Skeletal muscle tissue (tissue), 4 donors: ENCODE results near the gene CCNC. TPM values are rescaled to one million over a fixed set of nuclear protein-coding genes. Genes with fewer than 3 reads are reported as not detected.

Experiments used
- H3K27ac ChIP-seq: one replicate; pipeline ENCODE4 v1.7.0; 2013; ENCODE audit warnings: mild to moderate bottlenecking, low read depth, low read length, inconsistent platforms
- H3K27me3 ChIP-seq, 3 donors: one replicate each; pipeline ENCODE4 v1.7.0; 2013; ENCODE audit warnings: low read length in 3 of 3; ENCODE audit not compliant: control insufficient read depth in 3 of 3, insufficient read depth in 3 of 3
- H3K36me3 ChIP-seq, 3 donors: one replicate each; pipeline ENCODE4 v1.7.0; 2013; ENCODE audit warnings: low read length in 3 of 3; ENCODE audit not compliant: control insufficient read depth in 3 of 3, insufficient read depth in 3 of 3
- H3K4me1 ChIP-seq, 3 donors: one replicate each; pipeline ENCODE4 v1.7.0; 2013; ENCODE audit warnings: low read length in 3 of 3, mild to moderate bottlenecking in 3 of 3; ENCODE audit not compliant: control insufficient read depth in 3 of 3, insufficient read depth in 3 of 3
- H3K4me3 ChIP-seq, 3 donors: one replicate each; pipeline ENCODE4 v1.7.0; 2013; ENCODE audit warnings: low read length in 3 of 3
- H3K9ac ChIP-seq, 3 donors: one replicate each; pipeline ENCODE4 v1.7.0; 2013; ENCODE audit warnings: low read length in 3 of 3, mild to moderate bottlenecking in 3 of 3, moderate library complexity in 2 of 3, low read depth in 1 of 3
- H3K9me3 ChIP-seq, 3 donors: one replicate each; pipeline ENCODE4 v1.7.0; 2013; ENCODE audit warnings: low read length in 3 of 3; ENCODE audit not compliant: control insufficient read depth in 3 of 3
- total RNA-seq: library from RNA; depleted of rRNA; stranded (reverse); fragments of >200 nt; gene quantifications from one replicate; pipeline ENCODE4 v1.2.3, GENCODE V29; 2014
- donor health status: Osteomylitis.

The CCNC gene
- total RNA-seq, 1 donor from 2014 or later, result 38.1 TPM

DNA sequence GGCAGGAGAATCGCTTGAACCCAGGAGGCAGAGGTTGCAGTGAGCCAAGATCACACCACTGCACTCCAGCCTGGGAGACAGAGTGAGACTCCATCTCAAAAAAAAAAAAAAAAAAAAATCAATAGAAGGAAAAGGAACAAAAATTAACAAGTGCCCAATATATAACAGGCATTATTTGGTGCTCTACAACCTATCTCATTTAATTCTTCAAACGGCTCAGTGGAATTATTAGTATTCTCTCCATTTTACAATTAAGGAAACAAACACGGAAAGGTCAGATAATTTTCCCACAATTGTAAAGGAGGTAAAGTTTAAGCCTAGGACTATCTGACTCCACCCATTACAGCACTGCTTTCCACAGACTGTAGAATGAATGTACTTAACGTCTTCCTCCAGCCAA lies 19.8 kb downstream of the CCNC start:
- Histone ChIP-seq H3K9me3 (no peaks in the 10 kb centered on the region), H3K9ac (no peak overlapping the region), H3K4me1 (no peaks in the 10 kb centered on the region), H3K27ac (no peak overlapping the region), H3K4me3 (no peak overlapping the region), H3K27me3 (no peaks in the 10 kb centered on the region), H3K36me3 (peaks cover 10 to 41% (median 24%) of the 10 kb centered on the region in 3 donors)

DNA sequence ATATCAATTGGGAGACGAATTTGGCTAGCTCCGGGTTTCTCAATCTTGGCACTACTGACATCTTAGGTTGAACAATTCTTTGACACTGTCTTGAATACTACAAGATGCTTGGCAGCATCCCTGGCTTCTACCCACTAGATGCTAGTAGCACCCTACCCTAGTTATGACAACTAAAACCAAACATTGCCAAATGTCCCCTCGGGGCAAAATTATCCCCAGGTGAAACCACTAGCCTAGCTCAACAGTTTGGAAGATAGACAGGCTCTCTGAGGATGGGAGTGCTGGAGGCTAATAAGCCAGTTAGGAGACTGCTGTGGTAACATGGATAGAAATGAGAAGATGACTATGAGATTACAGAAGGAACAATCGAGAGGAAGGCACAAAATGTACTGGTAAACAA lies 20.9 kb downstream of the CCNC start:
- Histone ChIP-seq H3K36me3 (peaks cover 10 to 40% (median 24%) of the 10 kb centered on the region in 3 donors), H3K9me3 (no peaks in the 10 kb centered on the region)

GRCh38 chr6:99545442-99545841 lies 23.0 kb downstream of the CCNC start:
- no peak overlapping the region for H3K4me3 ChIP-seq
- H3K9ac ChIP-seq, result no peak overlapping the region
- no peak overlapping the region for H3K27ac ChIP-seq
- H3K4me1 ChIP-seq, result no peaks in the 10 kb centered on the region
- H3K9me3 ChIP-seq, result no peaks in the 10 kb centered on the region
- H3K36me3 ChIP-seq, result peaks cover 8 to 41% (median 27%) of the 10 kb centered on the region in 3 donors
- no peaks in the 10 kb centered on the region for H3K27me3 ChIP-seq

More for the DNA sequence above, 20.9 kb downstream of the CCNC start:
- no peaks in the 10 kb centered on the region for H3K27me3 ChIP-seq
- no peak overlapping the region for H3K4me3 ChIP-seq
- H3K4me1 ChIP-seq, result no peaks in the 10 kb centered on the region
- no peak overlapping the region for H3K9ac ChIP-seq
- no peak overlapping the region for H3K27ac ChIP-seq

DNA sequence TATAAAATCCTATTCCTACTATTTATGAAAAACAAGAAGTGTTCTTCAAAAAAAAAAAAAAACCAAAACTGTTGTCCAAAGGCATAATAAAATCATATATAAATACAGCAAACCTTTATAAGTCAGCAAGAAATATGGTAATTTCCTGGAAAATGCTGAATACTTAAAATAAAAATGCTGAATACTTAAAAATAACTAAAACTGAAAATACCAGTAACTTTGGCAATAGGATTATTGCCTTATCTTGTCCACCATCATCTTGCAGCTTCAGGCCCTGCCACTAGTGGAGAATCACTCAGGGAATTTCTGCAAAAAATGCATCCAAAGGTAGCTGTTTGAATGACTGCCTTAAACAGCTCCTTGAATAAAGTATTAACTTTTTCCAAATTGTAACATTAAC lies 24.5 kb downstream of the CCNC start:
- H3K9me3 ChIP-seq, result no peaks in the 10 kb centered on the region
- H3K36me3 ChIP-seq, result peaks cover 5 to 34% (median 27%) of the 10 kb centered on the region in 3 donors
- no peak overlapping the region for H3K27ac ChIP-seq
- H3K4me1 ChIP-seq, result no peaks in the 10 kb centered on the region
- no peaks in the 10 kb centered on the region for H3K27me3 ChIP-seq
- no peak overlapping the region for H3K9ac ChIP-seq
- H3K4me3 ChIP-seq, result no peak overlapping the region

DNA sequence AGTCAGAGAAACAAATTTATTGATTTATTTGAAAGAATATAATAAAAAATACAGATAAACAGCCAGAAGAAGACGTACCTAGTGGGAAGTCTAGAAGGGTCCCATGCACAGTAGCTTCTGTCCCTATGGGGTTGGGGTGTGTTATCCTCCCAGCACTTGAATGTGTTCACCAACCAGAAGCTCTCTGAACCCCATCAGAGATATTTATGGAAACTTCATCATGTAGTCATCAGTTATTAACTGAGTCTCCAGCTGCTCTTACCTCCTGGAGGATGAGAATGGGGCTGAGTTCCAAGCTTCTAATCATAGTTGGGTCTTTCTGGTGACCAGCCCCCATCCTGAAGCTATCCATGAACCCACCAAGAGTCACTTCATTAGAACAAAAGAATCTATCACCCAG lies 37.8 kb downstream of the CCNC start:
- H3K9ac ChIP-seq, result no peak overlapping the region
- peaks cover 2 to 26% (median 17%) of the 10 kb centered on the region in 3 donors for H3K36me3 ChIP-seq

DNA sequence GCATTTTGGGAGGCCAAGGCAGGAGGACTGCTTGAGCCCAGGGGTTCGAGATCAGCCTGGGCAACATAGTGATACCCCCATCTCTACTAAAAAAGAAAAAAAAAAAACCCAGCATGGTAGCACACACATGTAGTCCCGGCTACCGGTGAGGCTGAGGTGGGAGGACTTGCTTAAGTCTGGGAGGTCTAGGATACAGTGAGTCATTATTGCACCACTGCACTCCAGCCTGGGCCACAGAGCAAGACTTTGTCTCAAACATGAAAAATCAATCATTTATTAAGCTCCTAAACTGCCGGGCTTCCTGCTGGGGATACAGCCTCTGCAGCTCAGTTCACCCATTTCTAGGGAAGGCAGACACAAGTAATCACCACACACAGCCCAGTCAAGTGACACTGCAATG lies 45.9 kb downstream of the CCNC start:
- H3K4me1 ChIP-seq, result peaks cover 0 to 7% (median 0%) of the 10 kb centered on the region in 3 donors
- H3K27ac ChIP-seq, result no peak overlapping the region
- no peak overlapping the region for H3K4me3 ChIP-seq
- no peak overlapping the region for H3K9ac ChIP-seq
- no peaks in the 10 kb centered on the region for H3K9me3 ChIP-seq
- no peaks in the 10 kb centered on the region for H3K36me3 ChIP-seq
- H3K27me3 ChIP-seq, result no peaks in the 10 kb centered on the region

More for the DNA sequence above, 37.8 kb downstream of the CCNC start:
- no peaks in the 10 kb centered on the region for H3K27me3 ChIP-seq
- no peaks in the 10 kb centered on the region for H3K9me3 ChIP-seq
- H3K4me1 ChIP-seq, result no peaks in the 10 kb centered on the region
- H3K4me3 ChIP-seq, result no peak overlapping the region
- H3K27ac ChIP-seq, result no peak overlapping the region

DNA sequence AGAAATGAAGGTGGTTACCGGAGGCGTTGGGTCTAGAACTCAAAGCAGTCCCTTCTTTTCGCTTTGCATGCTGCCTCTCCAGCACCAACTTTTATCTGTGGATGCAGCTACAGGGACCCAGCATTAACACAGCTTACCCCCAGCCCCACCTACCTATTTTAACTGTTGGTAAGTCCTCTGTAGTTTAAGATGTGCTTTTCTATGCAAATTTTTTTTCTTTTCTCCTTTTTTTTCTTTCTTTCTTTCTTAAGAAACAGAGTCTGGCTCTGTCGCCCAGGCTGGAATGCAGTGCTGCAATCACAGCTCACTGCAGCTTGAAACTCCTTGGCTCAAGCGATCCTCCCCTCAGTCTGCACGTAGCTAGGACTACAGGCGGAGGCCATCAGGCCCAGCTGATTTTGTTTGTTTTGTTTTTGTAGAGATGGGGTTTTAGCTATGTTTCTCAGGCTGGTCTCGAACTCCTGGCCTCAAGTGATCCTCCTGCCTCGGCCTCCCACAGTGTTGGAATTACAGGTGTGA lies 46.8 kb downstream of the CCNC start:
- H3K36me3 ChIP-seq, result no peaks in the 10 kb centered on the region
- H3K9ac ChIP-seq, result peak overlapping the region; percentile 91 to 96 (median 95)
- peaks cover 0 to 7% (median 0%) of the 10 kb centered on the region in 3 donors for H3K4me1 ChIP-seq
- H3K27ac ChIP-seq, result peak overlapping the region; percentile 84
- H3K9me3 ChIP-seq, result no peaks in the 10 kb centered on the region
- peak overlapping the region; percentile 97 to 99 (median 98) for H3K4me3 ChIP-seq
- no peaks in the 10 kb centered on the region for H3K27me3 ChIP-seq

- H3K27me3 ChIP-seq, result no peaks in the 10 kb centered on the region
- peak overlapping the region; percentile 84 for H3K27ac ChIP-seq
- H3K4me3 ChIP-seq, result peak overlapping the region; percentile 97 to 99 (median 98)
- H3K36me3 ChIP-seq, result no peaks in the 10 kb centered on the region
- peaks cover 0 to 7% (median 0%) of the 10 kb centered on the region in 3 donors for H3K4me1 ChIP-seq
- H3K9me3 ChIP-seq, result no peaks in the 10 kb centered on the region
- H3K9ac ChIP-seq, result peak overlapping the region; percentile 91 to 96 (median 95)
These were observed 47.4 kb downstream of the CCNC start for GRCh38 chr6:99520855-99521632.

DNA sequence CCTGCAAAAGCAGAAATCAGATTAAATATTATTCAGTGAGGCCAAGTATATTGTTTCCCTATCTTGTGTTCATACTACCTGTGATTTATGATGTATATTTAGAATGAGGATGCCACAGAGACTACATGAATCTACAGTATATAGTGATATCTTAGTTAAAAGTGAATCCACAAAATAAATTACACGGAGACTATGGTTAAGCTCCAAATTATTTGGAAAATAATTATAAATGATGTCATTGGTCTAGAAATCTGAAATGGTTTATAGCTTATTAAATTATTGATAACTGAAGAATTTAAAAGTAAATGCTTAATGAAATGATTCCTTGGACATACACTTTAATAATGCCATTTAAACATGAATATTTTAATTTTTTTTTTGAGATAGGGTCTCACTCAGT lies 49.0 kb downstream of the CCNC start:
- Histone ChIP-seq H3K4me3 (no peak overlapping the region), H3K36me3 (no peaks in the 10 kb centered on the region), H3K9ac (no peak overlapping the region), H3K27ac (no peak overlapping the region), H3K27me3 (no peaks in the 10 kb centered on the region), H3K9me3 (no peaks in the 10 kb centered on the region), H3K4me1 (peaks cover 2 to 10% (median 4%) of the 10 kb centered on the region in 3 donors)

- no peaks in the 10 kb centered on the region for H3K27me3 ChIP-seq
- H3K36me3 ChIP-seq, result peaks cover 0 to 5% (median 0%) of the 10 kb centered on the region in 3 donors
- peak overlapping the region; percentile 86 to 88 (median 87) for H3K4me3 ChIP-seq
- peaks cover 6 to 21% (median 16%) of the 10 kb centered on the region in 3 donors for H3K4me1 ChIP-seq
- no peaks in the 10 kb centered on the region for H3K9me3 ChIP-seq
- H3K27ac ChIP-seq, result no peak overlapping the region
- H3K9ac ChIP-seq, result peak overlapping the region; percentile 82 to 90 (median 86)
These were observed 54.4 kb downstream of the CCNC start for GRCh38 chr6:99514089-99514488.
